PC-3 (cell line): Measurements from ENCODE around the gene ZBTB7C. TPM values are rescaled to one million over a fixed set of nuclear protein-coding genes. Genes with fewer than 3 reads are reported as not detected.

Source experiments
- ATAC-seq: fragments of 200-7000 bp; cut with Tn5 transposase; 2 replicates; pipeline ENCODE4 v1.9.1; 2020; ENCODE audit warnings: mild to moderate bottlenecking, moderate library complexity
- BruUV-seq: library from RNA; stranded (reverse); fragments of 400-500 nt; replicated peaks from 2 replicates; lab custom pipeline; 2021; lab: Mats Ljungman, UMichigan
- CTCF ChIA-PET: fragments of 300-600 bp; sonication (Branson Sonifier 250); formaldehyde crosslinking; loops from one replicate; lab custom pipeline; 2022; ENCODE audit warnings: antibody characterized with exemption; lab: Charles Lee
- POLR2A ChIA-PET: fragments of 300-600 bp; sonication (Branson Sonifier 250); formaldehyde crosslinking; loops from one replicate; lab custom pipeline; 2022; ENCODE audit warnings: antibody characterized with exemption; ENCODE audit not compliant: unreplicated experiment; lab: Charles Lee
- DNase-seq: peaks from one replicate; pipeline ENCODE4 v3.0.0-alpha.2; 2015
- H2AFZ ChIP-seq: fragments of 300-600 bp; sonication (generic); 2 replicates; pipeline ENCODE4 v1.6.0; 2016; ENCODE audit warnings: antibody characterized with exemption, low read length
- H3F3A ChIP-seq: fragments of 300-600 bp; sonication (generic); one replicate; pipeline ENCODE4 v1.6.0; 2017; ENCODE audit warnings: antibody characterized with exemption, low read length, control low read depth, mild to moderate bottlenecking; ENCODE audit not compliant: unreplicated experiment
- H3K27ac ChIP-seq: fragments of 300-600 bp; sonication (generic); 2 replicates; pipeline ENCODE4 v1.5.1; 2016; ENCODE audit warnings: mild to moderate bottlenecking, low read length
- H3K27me3 ChIP-seq: fragments of 300-600 bp; sonication (generic); 2 replicates; pipeline ENCODE4 v1.6.1; 2016; ENCODE audit warnings: low read length, mixed read lengths
- H3K36me3 ChIP-seq: fragments of 300-600 bp; sonication (generic); 2 replicates; pipeline ENCODE4 v1.6.1; 2016; ENCODE audit warnings: low read depth, mixed run types, low read length, mixed read lengths
- H3K4me1 ChIP-seq: fragments of 300-600 bp; sonication (generic); 2 replicates; pipeline ENCODE4 v1.5.1; 2016; ENCODE audit warnings: low read length; ENCODE audit not compliant: insufficient read depth
- H3K4me2 ChIP-seq: fragments of 300-600 bp; sonication (generic); 2 replicates; pipeline ENCODE4 v1.6.0; 2016; ENCODE audit warnings: low read length
- H3K4me3 ChIP-seq: fragments of 300-600 bp; sonication (generic); 2 replicates; pipeline ENCODE4 v1.5.1; 2016; ENCODE audit warnings: mild to moderate bottlenecking, low read length, mixed read lengths
- H3K79me2 ChIP-seq: fragments of 300-600 bp; sonication (generic); 2 replicates; pipeline ENCODE4 v1.6.1; 2017; ENCODE audit warnings: low read length, mixed read lengths
- H3K9ac ChIP-seq: fragments of 300-600 bp; sonication (generic); 2 replicates; pipeline ENCODE4 v1.6.0; 2016; ENCODE audit warnings: mild to moderate bottlenecking, low read length
- H3K9me2 ChIP-seq: fragments of 300-600 bp; sonication (generic); replicated peaks from 2 replicates; pipeline ENCODE4 v1.6.1; 2016; ENCODE audit warnings: mixed run types, low read length, mixed read lengths
- H3K9me3 ChIP-seq: fragments of 300-600 bp; sonication (generic); 2 replicates; pipeline ENCODE4 v1.6.1; 2016; ENCODE audit warnings: low read length, mixed read lengths
- H4K20me1 ChIP-seq: fragments of 300-600 bp; sonication (generic); 2 replicates; pipeline ENCODE4 v1.6.1; 2016; ENCODE audit warnings: low read length, mixed read lengths
- EZH2 ChIP-seq: fragments of 300-600 bp; sonication (generic); IDR thresholded peaks from one replicate; pipeline ENCODE4 v1.6.1; 2017; ENCODE audit warnings: antibody characterized with exemption, mild to moderate bottlenecking, low read length; ENCODE audit not compliant: unreplicated experiment
- EZH2phosphoT487 ChIP-seq: fragments of 300-600 bp; sonication (generic); IDR thresholded peaks from 2 replicates; pipeline ENCODE4 v1.6.1; 2018; ENCODE audit warnings: mild to moderate bottlenecking, antibody characterized with exemption, low read length, borderline replicate concordance
- intact Hi-C: fragments of 100-400 bp; cut with micrococcal nuclease; formaldehyde crosslinking; loops from 2 replicates; pipeline ENCODE4 v1.9.0; 2023
- total RNA-seq: library from RNA; depleted of rRNA; stranded (reverse); fragments of >200 nt; gene quantifications from 2 replicates; pipeline ENCODE4 v1.2.3, GENCODE V29; 2014
- TF ChIP-seq, protein P1 (sequence below): fragments of 300-600 bp; sonication (generic); conservative IDR thresholded peaks from 2 replicates; pipeline ENCODE4 v1.5.1; 2017; ENCODE audit warnings: antibody characterized with exemption, low read depth, mild to moderate bottlenecking, low read length

ZBTB7C gene
- total RNA-seq, 1 experiment from 2014 or later, result 1.3 TPM

DNA sequence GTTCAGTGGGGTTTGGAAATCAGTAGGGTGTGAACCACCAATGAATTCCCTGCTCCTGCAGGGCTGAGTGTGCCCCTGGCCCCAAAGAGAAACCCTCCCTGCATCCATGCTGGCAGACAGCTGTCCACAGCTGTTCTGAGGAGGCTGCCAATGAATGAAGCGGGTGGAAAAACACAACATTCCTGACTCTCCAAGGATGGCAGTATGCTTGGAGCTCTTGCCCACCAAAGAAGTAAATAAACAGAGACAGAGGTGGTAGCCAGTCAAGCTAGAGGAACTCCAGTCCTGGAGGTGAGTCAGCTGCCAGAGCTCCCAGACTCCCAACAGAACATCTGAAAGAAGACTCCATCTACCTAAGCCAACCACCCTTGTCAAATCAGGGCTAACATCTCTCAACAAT, 6.2 kb downstream of the ZBTB7C start:
- H3K9me2 ChIP-seq, result no peaks in the 10 kb centered on the region
- H3K9ac ChIP-seq, result no peak overlapping the region
- H3K27ac ChIP-seq, result no peak overlapping the region
- H3K4me2 ChIP-seq, result no peak overlapping the region
- H3K4me1 ChIP-seq, result 0 out of 2 replicates have a peak, but pooled peaks cover 8% of the 10 kb centered on the region
- POLR2A ChIA-PET, result no interaction called here
- H3K27me3 ChIP-seq, result peaks cover 7% of the 10 kb centered on the region
- DNase-seq (no peak), ATAC-seq (no peak)
- no peaks in the 10 kb centered on the region for H4K20me1 ChIP-seq
- H3K36me3 ChIP-seq, result no peaks in the 10 kb centered on the region
- no peak overlapping the region for H2AFZ ChIP-seq
- no TSS peak for BruUV-seq
- no peaks in the 10 kb centered on the region for H3K9me3 ChIP-seq
- intact Hi-C loops, result no loop called here
- no peak overlapping the region for H3K4me3 ChIP-seq
- TF ChIP-seq EZH2phosphoT487, result no peak
- no peak for TF ChIP-seq EZH2
- TF ChIP-seq, protein P1, sequence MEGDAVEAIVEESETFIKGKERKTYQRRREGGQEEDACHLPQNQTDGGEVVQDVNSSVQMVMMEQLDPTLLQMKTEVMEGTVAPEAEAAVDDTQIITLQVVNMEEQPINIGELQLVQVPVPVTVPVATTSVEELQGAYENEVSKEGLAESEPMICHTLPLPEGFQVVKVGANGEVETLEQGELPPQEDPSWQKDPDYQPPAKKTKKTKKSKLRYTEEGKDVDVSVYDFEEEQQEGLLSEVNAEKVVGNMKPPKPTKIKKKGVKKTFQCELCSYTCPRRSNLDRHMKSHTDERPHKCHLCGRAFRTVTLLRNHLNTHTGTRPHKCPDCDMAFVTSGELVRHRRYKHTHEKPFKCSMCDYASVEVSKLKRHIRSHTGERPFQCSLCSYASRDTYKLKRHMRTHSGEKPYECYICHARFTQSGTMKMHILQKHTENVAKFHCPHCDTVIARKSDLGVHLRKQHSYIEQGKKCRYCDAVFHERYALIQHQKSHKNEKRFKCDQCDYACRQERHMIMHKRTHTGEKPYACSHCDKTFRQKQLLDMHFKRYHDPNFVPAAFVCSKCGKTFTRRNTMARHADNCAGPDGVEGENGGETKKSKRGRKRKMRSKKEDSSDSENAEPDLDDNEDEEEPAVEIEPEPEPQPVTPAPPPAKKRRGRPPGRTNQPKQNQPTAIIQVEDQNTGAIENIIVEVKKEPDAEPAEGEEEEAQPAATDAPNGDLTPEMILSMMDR, result no peak
- H3K79me2 ChIP-seq, result no peaks in the 10 kb centered on the region
- no peaks in the 10 kb centered on the region for H3F3A ChIP-seq
- CTCF ChIA-PET, result no interaction called here

DNA sequence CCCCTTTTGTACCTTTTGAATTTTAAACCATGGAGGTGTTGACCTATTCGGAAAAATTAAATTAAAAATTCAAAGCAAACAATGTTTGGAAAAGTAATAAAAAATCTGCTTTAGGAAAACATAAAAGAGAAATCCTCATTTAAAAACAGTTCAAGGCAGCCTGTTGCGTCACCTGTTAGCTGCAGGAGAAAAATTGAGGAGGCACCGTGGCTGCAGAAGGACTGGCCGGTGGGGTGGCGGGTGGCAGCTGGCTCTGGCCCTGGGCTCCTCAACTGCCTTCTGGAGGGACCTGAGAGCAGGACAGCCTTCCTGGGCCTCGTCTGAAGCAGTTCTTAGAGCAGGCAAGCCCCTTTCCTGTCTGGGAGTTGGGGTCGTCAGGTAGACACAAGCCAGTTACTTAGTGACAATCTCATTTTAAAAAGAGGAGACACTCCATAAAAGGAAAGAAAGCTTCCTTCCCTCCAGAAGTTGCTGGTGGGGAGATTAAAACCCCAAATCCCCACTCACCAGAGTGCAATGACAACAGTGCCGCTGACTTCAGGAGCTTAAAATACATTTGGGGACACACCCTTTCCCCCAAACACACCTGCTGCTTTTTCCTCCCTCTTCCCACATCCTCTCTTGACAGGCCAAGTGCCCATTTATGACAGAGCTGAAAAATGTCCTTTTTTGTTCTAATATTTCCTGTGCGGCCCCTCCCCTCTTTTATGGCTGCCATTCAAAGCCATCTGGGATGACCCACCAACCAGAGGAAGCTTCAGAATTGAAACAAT, 9.7 kb downstream of the ZBTB7C start:
- TF ChIP-seq EZH2phosphoT487 (no peak), EZH2 (no peak)
- TF ChIP-seq, protein P1, result no peak
- Histone ChIP-seq H4K20me1 (no peaks in the 10 kb centered on the region), H3K79me2 (no peaks in the 10 kb centered on the region), H3K4me3 (no peak overlapping the region), H3K4me1 (0 out of 2 replicates have a peak, but pooled peaks cover under 1% of the 10 kb centered on the region), H3K27ac (no peak overlapping the region), H3K9ac (no peak overlapping the region), H3K27me3 (no peaks in the 10 kb centered on the region), H3F3A (no peaks in the 10 kb centered on the region), H3K36me3 (no peaks in the 10 kb centered on the region), H3K9me2 (no peaks in the 10 kb centered on the region), H3K9me3 (no peaks in the 10 kb centered on the region), H2AFZ (no peak overlapping the region), H3K4me2 (no peak overlapping the region)
- no TSS peak for BruUV-seq
- ATAC-seq (no peak), DNase-seq (no peak)
- intact Hi-C loops, result no loop called here
- CTCF ChIA-PET, result no interaction called here
- POLR2A ChIA-PET, result no interaction called here

DNA sequence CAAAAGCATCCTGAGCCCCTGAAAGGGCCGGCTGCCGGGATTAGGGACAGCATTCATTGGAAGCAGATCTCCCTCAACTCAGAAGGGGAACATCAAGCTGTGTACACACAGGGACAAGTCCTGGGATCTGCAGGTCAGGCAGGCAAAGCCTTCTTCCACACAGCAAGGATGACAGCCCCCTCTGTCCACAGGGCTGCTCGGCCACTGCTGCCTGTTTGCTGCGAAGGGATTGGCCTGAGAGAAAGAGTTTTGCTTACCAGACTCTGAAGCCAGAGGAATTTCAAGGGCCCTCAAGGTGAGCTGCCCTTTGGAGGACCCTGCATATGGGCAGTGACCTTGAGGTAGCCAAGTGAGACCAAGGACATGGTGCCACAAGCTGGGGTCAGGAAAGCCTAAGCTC, 11.1 kb downstream of the ZBTB7C start:
- Histone ChIP-seq H3K4me1 (no peaks in the 10 kb centered on the region), H3K9me3 (no peaks in the 10 kb centered on the region), H2AFZ (no peak overlapping the region), H3K27ac (no peak overlapping the region), H3K79me2 (no peaks in the 10 kb centered on the region), H3K36me3 (no peaks in the 10 kb centered on the region), H3K4me2 (no peak overlapping the region), H3K27me3 (no peaks in the 10 kb centered on the region), H4K20me1 (no peaks in the 10 kb centered on the region), H3K9me2 (no peaks in the 10 kb centered on the region), H3K9ac (no peak overlapping the region), H3K4me3 (no peak overlapping the region), H3F3A (no peaks in the 10 kb centered on the region)
- intact Hi-C loops, result no loop called here
- DNase-seq (no peak), ATAC-seq (no peak)
- CTCF ChIA-PET, result no interaction called here
- POLR2A ChIA-PET, result no interaction called here
- TF ChIP-seq EZH2 (no peak), EZH2phosphoT487 (no peak)
- TF ChIP-seq, protein P1, result no peak
- BruUV-seq, result no TSS peak
